ENCODE results near the gene HNRNPC.

The HNRNPC gene

GRCh38 chr14:21208554-21208953 is 60.7 kb downstream of the HNRNPC start:
- no peak for DNase-seq

- DNase-seq = no peak
These were observed 62.2 kb downstream of the HNRNPC start for GRCh38 chr14:21206753-21207684.

GRCh38 chr14:21205678-21206581 is 63.3 kb downstream of the HNRNPC start:
- DNase-seq = no peak

DNA sequence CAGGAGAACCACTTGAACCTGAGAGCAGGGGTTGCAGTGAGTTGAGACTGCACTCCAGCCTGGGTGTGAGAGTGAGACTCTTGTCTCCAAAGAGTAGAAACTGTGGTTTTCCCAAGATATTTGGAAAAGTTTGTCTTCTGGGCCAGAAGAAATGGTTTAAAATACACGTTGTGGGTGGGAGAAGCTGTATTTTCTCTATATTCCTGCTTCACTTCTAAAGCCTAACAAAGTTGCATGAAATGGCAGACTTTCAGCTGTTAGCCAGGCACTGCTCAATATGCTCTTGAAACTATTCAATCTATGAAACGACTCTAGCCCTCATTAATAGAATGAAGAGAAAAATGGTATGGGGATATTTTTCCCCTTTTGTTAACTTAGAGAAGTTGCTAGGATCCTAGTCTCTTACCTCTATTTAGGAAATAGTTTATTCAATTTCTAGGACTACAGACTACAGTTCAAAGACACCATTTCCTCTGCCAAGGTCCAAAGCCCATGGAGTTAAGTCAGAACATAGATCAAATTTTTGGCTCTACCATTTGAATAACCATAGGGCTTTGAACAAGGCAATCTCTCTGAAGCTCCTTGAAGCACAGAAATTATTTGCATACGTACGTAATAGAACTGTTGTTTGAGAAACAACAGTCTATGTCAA is 64.1 kb downstream of the HNRNPC start:
- no peak for DNase-seq

- no peak for DNase-seq
These were observed 64.8 kb downstream of the HNRNPC start for GRCh38 chr14:21204167-21205025.

- no peak for DNase-seq
These were observed 65.6 kb downstream of the HNRNPC start for GRCh38 chr14:21203470-21204166.

- no peak for DNase-seq
These were observed 66.5 kb downstream of the HNRNPC start for GRCh38 chr14:21202463-21203358.

- DNase-seq = no peak
These were observed 67.3 kb downstream of the HNRNPC start for GRCh38 chr14:21201732-21202462.

DNA sequence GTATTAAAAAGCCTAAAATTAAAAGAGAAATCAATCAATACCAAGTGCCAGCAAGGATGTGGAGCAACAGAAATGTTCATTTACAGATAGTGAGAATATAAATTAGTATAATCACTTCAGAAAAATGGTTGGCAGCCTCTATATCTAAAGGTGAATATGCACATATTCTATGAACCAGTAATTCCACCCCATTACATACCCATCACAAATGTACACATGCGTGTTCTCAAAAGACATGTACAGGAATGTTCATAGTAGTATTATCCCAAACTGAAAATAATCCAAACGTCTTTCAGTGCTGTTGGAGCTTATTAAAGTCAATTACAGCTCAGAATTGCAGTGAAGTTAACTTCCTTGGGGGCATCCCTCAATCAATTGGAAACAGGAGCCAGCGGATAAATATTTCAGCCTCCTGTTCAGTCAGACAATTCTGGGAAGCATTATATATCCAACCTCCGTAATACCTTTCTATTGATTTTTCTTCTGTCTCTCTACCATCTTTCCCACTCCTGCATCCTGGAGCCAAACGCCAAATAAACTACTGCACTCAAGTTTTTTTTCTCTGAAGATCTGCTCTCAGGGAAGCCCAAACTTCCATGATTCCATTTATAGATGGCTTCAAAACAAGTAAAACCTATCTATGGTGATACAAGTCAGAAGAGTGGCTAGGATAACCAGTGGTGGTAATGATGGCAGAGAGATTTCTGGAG is 68.3 kb downstream of the HNRNPC start:
- no peak for DNase-seq

DNA sequence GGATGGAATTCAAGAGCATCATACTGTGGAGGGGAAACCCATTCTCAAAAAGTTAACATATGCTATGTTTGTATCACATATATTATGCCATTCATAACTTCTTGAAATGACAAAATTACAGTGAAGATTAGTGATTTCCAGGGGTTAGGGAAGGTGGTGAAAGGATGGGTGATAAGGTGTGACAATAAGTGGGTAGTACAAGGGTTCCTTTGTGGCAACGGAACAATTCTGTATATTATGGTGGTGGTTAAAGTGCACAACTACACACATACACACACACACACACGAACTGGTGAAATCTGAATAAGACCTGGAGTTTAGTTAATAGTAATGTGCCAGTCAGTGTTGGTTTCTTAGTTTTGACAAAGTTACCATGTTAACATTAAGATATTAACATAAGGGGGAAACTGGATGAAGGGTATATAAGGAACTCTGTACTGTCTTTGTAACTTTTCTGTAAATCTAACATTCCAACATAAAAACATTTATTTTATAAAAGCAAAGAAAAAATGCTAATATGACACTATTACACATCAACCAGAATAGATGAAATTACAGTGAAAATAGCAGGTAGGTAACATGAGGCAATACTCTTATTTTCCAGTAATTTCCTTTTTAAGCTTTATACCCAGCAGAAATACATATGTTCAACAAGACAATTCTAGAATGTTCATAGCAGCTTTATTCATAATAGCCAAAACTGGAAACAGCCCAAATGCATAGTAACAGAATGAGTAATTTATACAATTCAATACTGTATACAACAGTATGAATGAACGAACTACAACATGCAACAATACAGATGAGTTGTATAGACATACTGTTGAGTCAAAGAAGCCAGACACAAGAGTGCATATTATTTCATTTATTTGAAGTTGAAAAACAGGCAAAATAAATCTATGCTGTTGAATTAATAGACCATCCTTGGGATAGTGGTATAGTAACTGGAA is 69.4 kb downstream of the HNRNPC start:
- DNase-seq = no peak

- no peak for DNase-seq
These were observed 71.6 kb downstream of the HNRNPC start for GRCh38 chr14:21197418-21198205.

- DNase-seq = no peak
These were observed 74.6 kb downstream of the HNRNPC start for GRCh38 chr14:21194597-21194996.

DNA sequence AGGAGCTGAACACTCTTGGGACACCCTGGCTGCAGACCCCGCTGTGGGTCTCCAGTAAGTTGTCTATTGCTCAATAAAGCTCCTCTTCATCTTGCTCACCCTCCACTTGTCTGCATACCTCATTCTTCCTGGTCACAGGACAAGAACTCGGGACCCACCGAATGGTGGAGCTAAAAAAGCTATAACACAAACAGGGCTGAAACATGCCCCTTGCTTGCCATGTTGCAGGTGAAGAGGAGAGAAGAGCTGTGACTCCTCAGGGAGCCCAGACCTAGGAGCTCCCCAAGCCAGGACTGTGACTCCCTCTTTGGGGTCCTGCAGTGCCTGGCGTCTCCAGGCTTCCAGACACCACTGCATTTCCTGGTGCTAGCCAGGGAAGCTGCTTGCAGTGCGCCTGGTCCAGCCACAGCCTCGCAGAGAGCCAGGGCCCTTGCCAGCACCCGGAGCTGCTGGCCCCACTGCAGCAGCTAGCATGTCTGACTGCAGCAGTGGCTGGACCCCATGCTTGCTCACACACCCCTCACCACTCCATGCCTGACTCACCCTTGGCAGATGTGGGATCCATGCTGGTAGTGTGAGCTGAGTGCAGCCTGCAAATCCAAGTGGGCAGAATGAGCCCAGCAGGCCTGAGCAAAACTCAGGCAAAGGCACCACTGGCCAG is 76.2 kb downstream of the HNRNPC start:
- no peak for DNase-seq

GRCh38 chr14:21192447-21192822 is 76.8 kb downstream of the HNRNPC start:
- no peak for DNase-seq

DNA sequence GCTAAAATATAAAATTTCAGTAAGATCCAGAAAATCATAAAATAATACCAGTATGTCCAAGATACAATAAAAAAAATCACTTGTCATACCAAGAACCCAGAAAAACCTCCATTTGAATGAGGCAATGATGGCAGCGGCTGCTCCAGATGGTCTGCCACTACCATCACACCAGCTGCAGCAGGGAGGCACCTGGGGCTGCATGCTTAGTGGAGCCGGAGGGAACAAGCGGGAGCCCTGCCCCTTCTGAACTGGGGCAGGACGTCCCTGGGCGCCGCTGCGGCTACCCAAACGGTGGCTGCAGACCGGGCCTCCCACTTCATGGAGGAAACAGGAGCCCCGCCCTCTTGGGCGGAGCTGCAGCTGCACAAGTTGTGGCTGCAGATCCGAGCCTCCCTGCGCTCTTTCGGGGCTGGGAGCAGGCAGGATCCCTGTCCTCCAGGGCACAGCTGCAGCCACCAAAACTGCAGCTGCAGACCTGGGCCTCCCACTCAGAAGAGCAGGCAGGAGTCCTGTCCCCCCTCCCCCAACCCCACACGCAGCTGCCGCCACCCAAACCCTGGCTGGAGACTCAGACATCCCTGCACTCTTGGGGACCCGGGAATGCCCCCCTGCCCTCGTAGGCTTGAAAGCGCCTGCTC is 77.3 kb downstream of the HNRNPC start:
- DNase-seq = peak; percentile 56

DNA sequence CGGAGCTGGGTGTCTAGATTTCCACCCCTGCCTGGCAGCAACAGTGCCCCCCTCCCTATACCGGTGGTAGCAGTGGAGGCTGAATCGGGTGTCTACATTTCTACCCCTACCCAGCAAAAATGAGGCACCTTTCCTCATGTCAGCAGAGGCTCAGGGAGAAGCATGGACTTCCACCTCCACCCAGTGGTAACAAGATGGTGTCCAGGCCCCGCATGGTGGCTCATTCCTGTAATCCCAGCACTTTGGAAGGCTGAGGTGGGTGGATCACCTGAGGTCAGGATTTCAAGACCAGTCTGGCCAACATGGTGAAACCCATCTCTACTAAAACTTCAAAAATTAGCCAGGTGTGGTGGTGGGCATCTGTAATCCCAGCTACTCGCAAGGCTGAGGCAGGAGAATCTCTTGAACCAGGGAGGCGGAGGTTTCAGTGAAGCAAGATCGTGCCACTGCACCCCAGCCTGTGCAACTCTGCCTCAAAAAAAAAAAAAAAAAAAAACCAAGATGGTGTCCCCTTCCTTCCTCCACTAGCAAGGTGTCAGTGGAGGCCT is 77.9 kb downstream of the HNRNPC start:
- DNase-seq = no peak

Measured in NCI-H226 (cell line).